GOT3 (cell line): ENCODE results near the gene TEX11.
"Not testable (repeated sequence)": the region's sequence is repeated elsewhere in the genome, so short reads cannot be mapped to it uniquely, and the experiment has no call there.

Experiments
- DNase-seq: peaks from one replicate; lab custom pipeline; 2025; ENCODE audit warnings: mixed read lengths; lab: John Stamatoyannopoulos, UW

TEX11 gene

GRCh38 chrX:70592091-70592490 is 316.4 kb downstream of the TEX11 start:
- no peak for DNase-seq

- DNase-seq: not testable (repeated sequence)
These were observed 321.4 kb downstream of the TEX11 start for GRCh38 chrX:70587158-70587557.

GRCh38 chrX:70577442-70577841 is 331.1 kb downstream of the TEX11 start:
- no peak for DNase-seq

GRCh38 chrX:70569922-70570576 is 338.5 kb downstream of the TEX11 start:
- DNase-seq: not testable (repeated sequence)

GRCh38 chrX:70554948-70555347 is 353.6 kb downstream of the TEX11 start:
- no peak for DNase-seq

GRCh38 chrX:70554523-70554922 is 354.0 kb downstream of the TEX11 start:
- DNase-seq: no peak

- no peak for DNase-seq
These were observed 354.4 kb downstream of the TEX11 start for GRCh38 chrX:70554081-70554480.

- DNase-seq: no peak
These were observed 355.0 kb downstream of the TEX11 start for GRCh38 chrX:70553516-70553915.

GRCh38 chrX:70552130-70552704 is 356.3 kb downstream of the TEX11 start:
- DNase-seq: no peak

- DNase-seq: no peak
These were observed 359.1 kb downstream of the TEX11 start for GRCh38 chrX:70549429-70549828.

- no peak for DNase-seq
These were observed 373.3 kb downstream of the TEX11 start for GRCh38 chrX:70535198-70535597.

- no peak for DNase-seq
These were observed 380.7 kb downstream of the TEX11 start for GRCh38 chrX:70527610-70528345.

GRCh38 chrX:70527053-70527452 is 381.5 kb downstream of the TEX11 start:
- no peak for DNase-seq

- DNase-seq: no peak
These were observed 382.8 kb downstream of the TEX11 start for GRCh38 chrX:70525733-70526132.

- not testable (repeated sequence) for DNase-seq
These were observed 392.8 kb downstream of the TEX11 start for GRCh38 chrX:70515692-70516091.

- DNase-seq: not testable (repeated sequence)
These were observed 393.2 kb downstream of the TEX11 start for GRCh38 chrX:70515270-70515669.

GRCh38 chrX:70509078-70509477 is 399.4 kb downstream of the TEX11 start:
- no peak for DNase-seq

- DNase-seq: no peak
These were observed 400.1 kb downstream of the TEX11 start for GRCh38 chrX:70508296-70508911.

- no peak for DNase-seq
These were observed 403.1 kb downstream of the TEX11 start for GRCh38 chrX:70505451-70505841.

- no peak for DNase-seq
These were observed 403.6 kb downstream of the TEX11 start for GRCh38 chrX:70504772-70505450.

GRCh38 chrX:70500826-70501225 is 407.7 kb downstream of the TEX11 start:
- DNase-seq: no peak

GRCh38 chrX:70498129-70498528 is 410.4 kb downstream of the TEX11 start:
- DNase-seq: no peak
